ENCODE data around the gene NOP9.

NOP9 gene

GRCh38 chr14:24325963-24326362 is 26.3 kb downstream of the NOP9 start:
- DNase-seq (ENCODE audit: low spot score), result no peak

GRCh38 chr14:24327303-24327702 is 27.7 kb downstream of the NOP9 start:
- DNase-seq (ENCODE audit: low spot score), result no peak

GRCh38 chr14:24327914-24328313 is 28.3 kb downstream of the NOP9 start:
- DNase-seq (ENCODE audit: low spot score), result peak; percentile 32

GRCh38 chr14:24329073-24329663 is 29.5 kb downstream of the NOP9 start:
- DNase-seq (ENCODE audit: low spot score), result no peak

GRCh38 chr14:24329736-24330135 is 30.1 kb downstream of the NOP9 start:
- peak; percentile 73 for DNase-seq (ENCODE audit: low spot score)

- DNase-seq (ENCODE audit: low spot score), result no peak
Measured at GRCh38 chr14:24330973-24331674, 31.5 kb downstream of the NOP9 start.

- DNase-seq (ENCODE audit: low spot score), result no peak
Measured at GRCh38 chr14:24331731-24332267, 32.1 kb downstream of the NOP9 start.

- DNase-seq (ENCODE audit: low spot score), result peak; percentile 93
Measured at GRCh38 chr14:24332268-24332993, 32.8 kb downstream of the NOP9 start.

- no peak for DNase-seq (ENCODE audit: low spot score)
Measured at GRCh38 chr14:24334431-24335291, 35.0 kb downstream of the NOP9 start, which contains the start of gene ADCY4. TSS of gene ADCY4 (minus strand) at chr14:24335071. CDS start at chr14:24334652, 419 bp downstream.

GRCh38 chr14:24335461-24336171 is 36.0 kb downstream of the NOP9 start:
- no peak for DNase-seq (ENCODE audit: low spot score)

GRCh38 chr14:24337144-24337823 is 37.6 kb downstream of the NOP9 start:
- DNase-seq (ENCODE audit: low spot score), result no peak

GRCh38 chr14:24337824-24338175 is 38.1 kb downstream of the NOP9 start:
- DNase-seq (ENCODE audit: low spot score), result no peak

GRCh38 chr14:24338843-24339242 is 39.2 kb downstream of the NOP9 start:
- no peak for DNase-seq (ENCODE audit: low spot score)

GRCh38 chr14:24339284-24340151 is 39.9 kb downstream of the NOP9 start, which contains the start of gene RIPK3:
TSS of gene RIPK3 (minus strand) at chr14:24339991. CDS start at chr14:24339826, 165 bp downstream.
- DNase-seq (ENCODE audit: low spot score), result peak; percentile 64

GRCh38 chr14:24340606-24341005 is 41.0 kb downstream of the NOP9 start:
- DNase-seq (ENCODE audit: low spot score), result no peak

- no peak for DNase-seq (ENCODE audit: low spot score)
Measured at GRCh38 chr14:24342889-24343288, 43.2 kb downstream of the NOP9 start.

GRCh38 chr14:24343795-24344660 is 44.4 kb downstream of the NOP9 start:
- DNase-seq (ENCODE audit: low spot score), result no peak

GRCh38 chr14:24347134-24347533 is 47.5 kb downstream of the NOP9 start:
- no peak for DNase-seq (ENCODE audit: low spot score)

GRCh38 chr14:24348186-24348585 is 48.5 kb downstream of the NOP9 start:
- DNase-seq (ENCODE audit: low spot score), result no peak

All from activated CD4-positive, alpha-beta T cell treated with anti-CD3 and anti-CD28 coated beads, Interleukin-2, Interleukin-4, amounts not matched to agents 100 ng/mL and 50 ng/mL, durations not matched to agents 16 hours and 8 hours (primary cell).